Measurements from ENCODE around the gene LAMP2. TPM values are rescaled to one million over a fixed set of nuclear protein-coding genes. Genes with fewer than 3 reads are reported as not detected.

Gene LAMP2
- total and polyA plus RNA-seq, 2 of the 8 experiments (the other 6 are each of a cell fraction or from before 2014, with no cell fraction given) = 21.2 to 29.9 TPM

GRCh38 chrX:120463241-120463640 is 5.9 kb downstream of the LAMP2 start:
- H2BK120ac ChIP-seq (replicated peaks; ENCODE audit: low read depth, low read length) = no peak overlapping the region
- 100% methylated on average over 1 of the region's 1 CpG; no CpG with 5 or more reads in 1 of the 2 experiments for WGBS, 2 experiments (ENCODE audit: extremely low coverage in 1 of 2, insufficient coverage in 1 of 2, insufficient read length in 1 of 2, insufficient replicate concordance in 2 of 2, low coverage in 1 of 2, low lambda C conversion rate in 2 of 2, missing lambda C conversion rate in 1 of 2)
- no peak overlapping the region for H3K4ac ChIP-seq (replicated peaks; ENCODE audit: insufficient read length, low read depth, low read length)
- TF ChIP-seq TBP (IDR thresholded peaks at IDR 0.05; ENCODE audit: low read depth, low read length) (no peak), CTBP2 (IDR thresholded peaks at IDR 0.05; ENCODE audit: borderline replicate concordance, insufficient read depth, insufficient read length, low read length) (no peak), FOSL1 (IDR thresholded peaks at IDR 0.05; ENCODE audit: insufficient read depth, low read depth, low read length) (no peak), RXRA (IDR thresholded peaks at IDR 0.05; ENCODE audit: insufficient read depth, low read depth, low read length) (no peak), KDM5A (IDR thresholded peaks at IDR 0.05; ENCODE audit: low read length) (no peak), NANOG (IDR thresholded peaks at IDR 0.05; ENCODE audit: insufficient read depth, low read depth, low read length, poor library complexity, severe bottlenecking) (no peak), USF2 (IDR thresholded peaks at IDR 0.05; ENCODE audit: low read length) (no peak), MAFK (IDR thresholded peaks at IDR 0.05; ENCODE audit: low read depth, low read length) (no peak), POLR2AphosphoS5 (IDR thresholded peaks at IDR 0.05; ENCODE audit: low read depth, low read length) (no peak), SP2 (IDR thresholded peaks at IDR 0.05; ENCODE audit: low read length) (no peak), RFX5 (IDR thresholded peaks at IDR 0.05; ENCODE audit: borderline replicate concordance, low read depth, low read length) (no peak), SIRT6 (IDR thresholded peaks at IDR 0.05; ENCODE audit: low read length) (no peak)
- H4K91ac ChIP-seq (replicated peaks; ENCODE audit: insufficient read length, low read length) = no peak overlapping the region
- no peaks in the 10 kb centered on the region for H3K4me1 ChIP-seq (replicated peaks in 1 of 4; ENCODE audit: control insufficient read depth in 3 of 4, insufficient read depth in 4 of 4, low read length in 3 of 4)
- H3K79me2 ChIP-seq (ENCODE audit: control insufficient read depth in 1 of 2, insufficient read depth in 2 of 2, low read length in 2 of 2) = peaks cover 0 to 47% of the 10 kb centered on the region in 2 experiments; a peak in 2 of 4 replicates
- H3K9me3 ChIP-seq (ENCODE audit: insufficient read depth in 2 of 2, low read depth in 1 of 2, low read length in 1 of 2) = no peaks in the 10 kb centered on the region
- H3K4me2 ChIP-seq (ENCODE audit: insufficient read depth in 1 of 2, low read depth in 2 of 2, low read length in 2 of 2) = no peak overlapping the region
- no peak overlapping the region for H3K4me3 ChIP-seq (ENCODE audit: extremely low read depth in 1 of 4, insufficient read depth in 2 of 4, low read depth in 3 of 4, low read length in 4 of 4)
- ChIA-PET CTCF (ENCODE audit: partially characterized antibody) (interaction anchor here (1.5 to 1.7 kb wide), 2 partner anchors 11 to 23 kb away, joined by 4 to 5 read pairs; no protein-coding TSS in a partner anchor), POLR2A (ENCODE audit: partially characterized antibody) (no interaction called here)
- H3K18ac ChIP-seq (ENCODE audit: extremely low read depth, low read length) = no peak overlapping the region
- H4K5ac ChIP-seq (ENCODE audit: insufficient read length, low read depth, low read length) = no peak overlapping the region
- DNase-seq (ENCODE audit: low read depth in 1 of 2, low spot score in 2 of 2) (no peak), FAIRE-seq (no peak)
- no peak overlapping the region for H2BK20ac ChIP-seq (ENCODE audit: low read length)
- no peak overlapping the region for H2AK5ac ChIP-seq (ENCODE audit: low read depth, low read length)
- H3K23me2 ChIP-seq (ENCODE audit: low read depth, low read length) = no peaks in the 10 kb centered on the region
- peaks cover 0 to 1% of the 10 kb centered on the region in 2 experiments for H4K20me1 ChIP-seq (replicated peaks in 1 of 2; ENCODE audit: control insufficient read depth in 1 of 2, insufficient read depth in 2 of 2, low read length in 2 of 2)
- no peak overlapping the region for H2BK12ac ChIP-seq (ENCODE audit: low read depth, low read length)
- H3K27ac ChIP-seq (ENCODE audit: low read depth, low read length) = no peak overlapping the region
- H3K27me3 ChIP-seq (replicated peaks in 1 of 4; ENCODE audit: control insufficient read depth in 3 of 4, extremely low read depth in 1 of 4, insufficient read depth in 3 of 4, low read length in 3 of 4) = no peaks in the 10 kb centered on the region
- no peaks in the 10 kb centered on the region for H3K36me3 ChIP-seq (ENCODE audit: control insufficient read depth in 2 of 4, insufficient read depth in 4 of 4, low read length in 3 of 4)
- H2AFZ ChIP-seq (ENCODE audit: low read length) = no peak overlapping the region
- H3K79me1 ChIP-seq (ENCODE audit: low read depth, low read length) = no peaks in the 10 kb centered on the region; the same call in 1 of the 2 replicates
- H3K9ac ChIP-seq (replicated peaks in 1 of 4; ENCODE audit: extremely low read depth in 1 of 4, low read depth in 3 of 4, low read length in 3 of 4) = no peak overlapping the region
- no peak overlapping the region for H4K8ac ChIP-seq (ENCODE audit: extremely low read depth, insufficient read depth, low read length)
- H3K14ac ChIP-seq (ENCODE audit: insufficient read length) = no peak overlapping the region
- no peak overlapping the region for H2BK15ac ChIP-seq (ENCODE audit: low read length)
- H2BK5ac ChIP-seq (ENCODE audit: low read depth, low read length) = no peak overlapping the region
- H3K56ac ChIP-seq (replicated peaks; ENCODE audit: insufficient read length, low read depth, low read length) = no peak overlapping the region
- no peak overlapping the region for H3K23ac ChIP-seq (ENCODE audit: insufficient read length)
